Measurements from ENCODE around the gene RPL27. TPM values are rescaled to one million over a fixed set of nuclear protein-coding genes. Genes with fewer than 3 reads are reported as not detected.

The RPL27 gene
- total RNA-seq, 1 donor from 2014 or later = 1,019 TPM

DNA sequence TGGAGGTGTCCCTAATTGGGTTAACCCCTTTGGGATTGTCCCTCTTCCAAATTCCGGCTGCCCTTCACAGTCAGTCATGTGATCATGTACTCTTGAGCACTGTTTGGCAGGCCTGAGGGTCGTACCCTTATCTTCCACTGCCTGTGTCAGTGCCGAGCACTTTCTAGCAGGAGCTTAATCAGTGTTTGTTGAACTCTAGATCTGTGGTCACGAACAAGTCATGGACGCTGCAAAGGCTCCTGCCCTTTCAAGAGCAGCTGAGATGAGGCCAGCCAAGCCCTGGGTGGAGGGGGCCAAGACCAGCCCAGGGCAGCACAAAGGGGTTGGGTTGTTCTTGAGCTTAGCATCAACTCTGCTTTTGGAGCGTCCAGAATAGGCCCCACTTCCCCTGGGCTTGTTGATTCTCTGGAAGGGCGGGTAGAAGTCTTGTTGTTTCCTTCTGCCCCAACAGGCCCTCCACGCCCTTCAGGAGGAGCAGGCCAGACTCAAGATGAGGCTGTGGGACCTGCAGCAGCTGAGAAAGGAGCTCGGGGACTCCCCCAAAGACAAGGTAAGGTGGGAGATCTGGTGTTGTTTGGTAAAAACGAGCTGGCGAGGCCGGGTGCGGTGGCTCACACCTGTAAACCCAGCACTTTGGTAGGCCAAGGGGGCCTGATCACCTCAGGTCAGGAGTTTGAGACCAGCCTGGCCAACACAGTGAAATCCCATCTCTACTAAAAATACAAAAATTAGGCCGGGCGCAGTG, 13.7 kb downstream of the RPL27 start:
- H3K36me3 Mint-ChIP-seq = peaks cover 5% of the 10 kb centered on the region
- peaks cover 3% of the 10 kb centered on the region for H3K4me1 Mint-ChIP-seq
- H3K4me3 Mint-ChIP-seq = no peak overlapping the region
- no peaks in the 10 kb centered on the region for H3K27me3 Mint-ChIP-seq (ENCODE audit: low read depth)
- TF ChIP-seq, protein P1, sequence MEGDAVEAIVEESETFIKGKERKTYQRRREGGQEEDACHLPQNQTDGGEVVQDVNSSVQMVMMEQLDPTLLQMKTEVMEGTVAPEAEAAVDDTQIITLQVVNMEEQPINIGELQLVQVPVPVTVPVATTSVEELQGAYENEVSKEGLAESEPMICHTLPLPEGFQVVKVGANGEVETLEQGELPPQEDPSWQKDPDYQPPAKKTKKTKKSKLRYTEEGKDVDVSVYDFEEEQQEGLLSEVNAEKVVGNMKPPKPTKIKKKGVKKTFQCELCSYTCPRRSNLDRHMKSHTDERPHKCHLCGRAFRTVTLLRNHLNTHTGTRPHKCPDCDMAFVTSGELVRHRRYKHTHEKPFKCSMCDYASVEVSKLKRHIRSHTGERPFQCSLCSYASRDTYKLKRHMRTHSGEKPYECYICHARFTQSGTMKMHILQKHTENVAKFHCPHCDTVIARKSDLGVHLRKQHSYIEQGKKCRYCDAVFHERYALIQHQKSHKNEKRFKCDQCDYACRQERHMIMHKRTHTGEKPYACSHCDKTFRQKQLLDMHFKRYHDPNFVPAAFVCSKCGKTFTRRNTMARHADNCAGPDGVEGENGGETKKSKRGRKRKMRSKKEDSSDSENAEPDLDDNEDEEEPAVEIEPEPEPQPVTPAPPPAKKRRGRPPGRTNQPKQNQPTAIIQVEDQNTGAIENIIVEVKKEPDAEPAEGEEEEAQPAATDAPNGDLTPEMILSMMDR (IDR thresholded peaks at IDR 0.05; ENCODE audit: unreplicated experiment) = no peak
- DNase-seq (ENCODE audit: low spot score in 2 of 2, unreplicated experiment in 2 of 2) = no peak
- peak overlapping the region; percentile 47 for H3K27ac Mint-ChIP-seq
- no peaks in the 10 kb centered on the region for H3K9me3 Mint-ChIP-seq

- Mint-ChIP-seq H3K4me1 (peaks cover 4% of the 10 kb centered on the region), H3K36me3 (peaks cover 7% of the 10 kb centered on the region), H3K4me3 (no peak overlapping the region), H3K27ac (peak overlapping the region; percentile 13), H3K9me3 (no peaks in the 10 kb centered on the region), H3K27me3 (ENCODE audit: low read depth) (no peaks in the 10 kb centered on the region)
- TF ChIP-seq, protein P1 (IDR thresholded peaks at IDR 0.05; ENCODE audit: unreplicated experiment) = no peak
- DNase-seq (ENCODE audit: low spot score in 2 of 2, unreplicated experiment in 2 of 2) = no peak
Measured at GRCh38 chr17:43013296-43013695, 15.1 kb downstream of the RPL27 start.

- DNase-seq (ENCODE audit: low spot score in 2 of 2, unreplicated experiment in 2 of 2) = no peak
- H3K36me3 Mint-ChIP-seq = peaks cover 7% of the 10 kb centered on the region
- H3K9me3 Mint-ChIP-seq = no peaks in the 10 kb centered on the region
- TF ChIP-seq, protein P1 (IDR thresholded peaks at IDR 0.05; ENCODE audit: unreplicated experiment) = no peak
- H3K27ac Mint-ChIP-seq = peak overlapping the region; percentile 25
- H3K4me1 Mint-ChIP-seq = peaks cover 11% of the 10 kb centered on the region
- H3K27me3 Mint-ChIP-seq (ENCODE audit: low read depth) = no peaks in the 10 kb centered on the region
- H3K4me3 Mint-ChIP-seq = no peak overlapping the region
Measured at GRCh38 chr17:43014020-43014648, 15.9 kb downstream of the RPL27 start.

DNA sequence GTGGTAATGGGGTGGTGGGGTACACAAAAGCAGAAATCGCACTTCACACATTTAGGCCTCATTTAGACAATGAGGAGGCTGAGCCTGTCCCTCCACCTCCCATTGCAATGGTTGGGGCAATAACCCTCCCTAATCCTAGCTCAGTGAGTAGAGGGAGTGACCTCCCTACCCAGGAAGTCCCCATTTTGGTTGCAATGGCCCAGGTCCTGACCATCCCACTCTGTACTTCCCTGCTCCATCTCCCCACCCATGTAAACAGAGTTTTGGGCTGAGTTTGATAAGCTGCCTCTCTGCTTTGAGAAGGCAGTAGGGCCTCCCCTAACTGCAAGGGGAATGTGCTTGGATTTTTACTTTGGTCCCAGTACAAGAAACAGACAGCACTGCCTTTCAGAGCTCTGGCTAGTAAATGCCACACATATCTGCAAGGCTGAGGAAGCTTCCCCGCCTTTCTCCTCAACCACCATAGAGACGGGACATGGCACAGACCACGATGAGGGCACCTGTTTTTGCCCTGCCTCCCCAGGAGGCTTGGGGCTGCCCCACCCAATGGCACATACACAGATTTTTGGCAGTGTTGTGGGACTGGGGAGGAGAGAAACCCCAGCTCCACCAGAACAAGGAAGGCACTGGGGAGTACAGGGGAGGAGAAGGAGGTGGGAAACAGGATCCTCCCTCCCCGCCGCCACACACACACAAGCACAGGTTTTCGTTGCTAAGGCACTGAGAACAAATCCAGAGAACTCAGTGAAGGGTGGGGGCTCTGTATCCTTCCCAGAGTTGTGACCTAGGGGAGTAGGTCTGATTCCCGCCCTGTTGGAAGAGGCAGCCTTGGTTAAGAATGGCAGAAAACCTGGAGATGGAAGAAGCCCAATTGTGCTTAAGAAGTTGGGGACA, 16.7 kb downstream of the RPL27 start:
- no peaks in the 10 kb centered on the region for H3K27me3 Mint-ChIP-seq (ENCODE audit: low read depth)
- H3K4me1 Mint-ChIP-seq = peaks cover 18% of the 10 kb centered on the region
- TF ChIP-seq, protein P1 (IDR thresholded peaks at IDR 0.05; ENCODE audit: unreplicated experiment) = no peak
- DNase-seq (ENCODE audit: low spot score in 2 of 2, unreplicated experiment in 2 of 2) = no peak
- H3K27ac Mint-ChIP-seq = peak overlapping the region; percentile 44
- peaks cover 7% of the 10 kb centered on the region for H3K36me3 Mint-ChIP-seq
- H3K4me3 Mint-ChIP-seq = no peak overlapping the region
- H3K9me3 Mint-ChIP-seq = no peaks in the 10 kb centered on the region

DNA sequence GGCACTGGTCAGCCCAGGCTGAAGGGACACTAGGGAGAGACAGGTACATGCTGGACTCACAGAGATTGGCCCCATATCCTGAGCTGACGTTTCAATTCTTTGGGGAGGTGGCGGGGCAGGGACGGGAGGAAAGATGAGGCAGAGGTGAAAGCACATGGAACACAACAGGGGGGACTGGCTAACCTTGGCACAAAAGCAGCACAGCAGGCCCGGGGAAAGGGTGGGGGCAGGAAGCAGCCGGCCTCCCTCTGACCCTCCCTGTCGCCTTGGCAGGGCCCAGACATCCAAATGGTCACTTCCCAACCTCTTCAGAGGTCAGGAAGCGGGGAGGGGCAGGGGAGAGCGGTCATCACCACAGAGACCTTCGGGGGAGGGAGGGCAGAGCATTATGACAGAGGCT, 17.4 kb downstream of the RPL27 start:
- Mint-ChIP-seq H3K9me3 (no peaks in the 10 kb centered on the region), H3K27ac (peak overlapping the region; percentile 11), H3K27me3 (ENCODE audit: low read depth) (no peaks in the 10 kb centered on the region), H3K36me3 (peaks cover 7% of the 10 kb centered on the region), H3K4me3 (no peak overlapping the region), H3K4me1 (peaks cover 25% of the 10 kb centered on the region)
- TF ChIP-seq, protein P1 (IDR thresholded peaks at IDR 0.05; ENCODE audit: unreplicated experiment) = no peak
- DNase-seq (ENCODE audit: low spot score in 2 of 2, unreplicated experiment in 2 of 2) = no peak

Data from mesothelial cell of epicardium (in vitro differentiated cells).